Measurements from ENCODE around the gene TCF15. TPM values are rescaled to one million over a fixed set of nuclear protein-coding genes. Genes with fewer than 3 reads are reported as not detected.

The TCF15 gene
- total RNA-seq, 2 donors from 2014 or later = 0.41 TPM; not detected in 1

GRCh38 chr20:625360-625932 lies 15.3 kb upstream of the TCF15 start:
- ATAC-seq (no peak), DNase-seq (ENCODE audit: low spot score in 2 of 2) (no peak)
- Mint-ChIP-seq H3K9me3 (no peaks in the 10 kb centered on the region), H3K27ac (no peak overlapping the region), H3K36me3 (no peaks in the 10 kb centered on the region)

- no peak for ATAC-seq
- Mint-ChIP-seq H3K27ac (no peak overlapping the region), H3K36me3 (peaks cover 0 to 3% of the 10 kb centered on the region in 2 donors), H3K9me3 (no peaks in the 10 kb centered on the region)
- no peak for DNase-seq (ENCODE audit: low spot score in 2 of 2)
Measured at GRCh38 chr20:623704-624103, 13.6 kb upstream of the TCF15 start.

DNA sequence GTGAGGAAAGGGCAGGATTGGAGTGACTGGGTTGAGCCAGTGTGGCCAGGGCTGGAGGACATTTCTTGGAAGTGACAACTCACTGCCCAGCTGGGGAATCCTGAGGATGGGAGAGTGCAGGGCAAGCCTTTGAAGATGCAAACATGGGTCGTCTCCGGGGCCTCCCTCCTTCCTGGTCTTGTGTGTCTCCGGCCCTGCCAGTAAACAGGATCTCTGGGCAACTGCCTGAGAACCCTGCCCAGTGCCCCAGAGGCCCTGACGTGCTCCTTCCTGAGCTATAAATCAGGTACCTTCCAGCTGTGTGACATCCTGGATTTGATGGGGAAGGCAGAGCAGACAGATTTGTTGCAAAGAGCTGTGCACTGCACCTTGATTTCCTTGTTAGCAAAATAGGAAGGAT lies 12.9 kb upstream of the TCF15 start:
- Mint-ChIP-seq H3K36me3 (peaks cover 0 to 10% of the 10 kb centered on the region in 2 donors), H3K9me3 (peaks cover 0 to 1% of the 10 kb centered on the region in 2 donors), H3K27ac (no peak overlapping the region)
- ATAC-seq (no peak), DNase-seq (ENCODE audit: low spot score in 2 of 2) (no peak)

GRCh38 chr20:622161-622560 lies 12.1 kb upstream of the TCF15 start:
- H3K36me3 Mint-ChIP-seq = peaks cover 0 to 14% of the 10 kb centered on the region in 2 donors
- DNase-seq (ENCODE audit: low spot score in 2 of 2) = no peak
- H3K9me3 Mint-ChIP-seq = peaks cover 0 to 4% of the 10 kb centered on the region in 2 donors
- H3K27ac Mint-ChIP-seq = no peak overlapping the region
- ATAC-seq = no peak

DNA sequence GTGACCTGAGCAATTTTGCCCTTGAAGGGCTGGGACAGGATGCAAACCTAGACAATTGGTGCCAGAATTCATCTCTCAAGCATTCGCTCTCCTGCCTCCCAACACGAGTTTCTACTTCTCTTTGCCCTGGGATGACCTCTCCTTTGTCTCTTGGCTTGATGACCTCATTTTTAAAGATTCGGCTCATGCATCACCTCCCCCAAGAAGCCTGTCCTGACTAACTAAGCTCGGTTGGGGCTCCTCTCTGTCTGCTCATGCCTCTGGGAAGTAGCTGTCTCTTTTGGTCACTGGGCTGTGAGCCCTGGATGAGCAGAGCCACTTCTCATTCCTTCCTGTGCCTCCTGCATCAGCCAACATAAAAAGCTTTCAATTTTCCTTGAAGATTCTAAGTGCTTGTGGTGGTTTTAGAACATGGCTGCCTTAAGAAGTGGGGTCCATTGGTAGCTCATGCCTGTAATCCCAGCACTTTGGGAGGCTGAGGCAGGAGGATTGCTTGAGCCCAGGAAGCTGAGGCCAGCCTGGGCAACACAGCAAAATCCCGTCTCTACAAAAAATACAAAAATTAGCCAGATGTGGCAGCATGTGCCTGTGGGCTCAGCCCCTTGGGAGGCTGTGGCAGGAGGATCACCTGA lies 11.1 kb upstream of the TCF15 start:
- DNase-seq (ENCODE audit: low spot score in 2 of 2) (no peak), ATAC-seq (no peak)
- Mint-ChIP-seq H3K36me3 (peaks cover 0 to 14% of the 10 kb centered on the region in 2 donors), H3K27ac (no peak overlapping the region), H3K9me3 (peaks cover 0 to 4% of the 10 kb centered on the region in 2 donors)

DNA sequence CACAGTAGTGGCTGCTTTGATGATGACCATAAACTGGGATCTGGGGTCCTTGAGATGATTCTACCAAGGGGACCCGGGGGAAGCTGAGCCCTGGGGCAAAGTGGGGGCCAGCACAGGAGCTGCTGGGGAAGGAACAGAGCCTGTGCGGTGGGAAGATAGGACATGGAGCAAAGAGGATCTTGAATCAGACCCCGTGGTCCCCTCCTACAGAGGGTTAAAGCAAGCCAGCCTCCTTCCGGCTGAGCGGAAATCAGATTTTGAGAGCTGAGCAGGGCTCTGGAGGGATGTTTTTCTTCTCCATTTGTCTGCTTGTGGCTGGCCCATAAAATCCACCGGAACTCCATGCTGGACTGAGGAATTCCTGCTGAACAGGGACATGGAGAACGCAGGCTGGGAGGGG lies 10.1 kb upstream of the TCF15 start:
- ATAC-seq = no peak
- peaks cover 0 to 4% of the 10 kb centered on the region in 2 donors for H3K9me3 Mint-ChIP-seq

GRCh38 chr20:618980-619379 lies 8.9 kb upstream of the TCF15 start:
- H3K9me3 Mint-ChIP-seq = peaks cover 0 to 4% of the 10 kb centered on the region in 2 donors
- DNase-seq (ENCODE audit: low spot score in 2 of 2) = no peak
- no peak for ATAC-seq
- peaks cover 0 to 14% of the 10 kb centered on the region in 2 donors for H3K36me3 Mint-ChIP-seq
- no peak overlapping the region for H3K27ac Mint-ChIP-seq

More for the DNA sequence above, 10.1 kb upstream of the TCF15 start:
- no peak for DNase-seq (ENCODE audit: low spot score in 2 of 2)
- no peak overlapping the region for H3K27ac Mint-ChIP-seq
- peaks cover 0 to 14% of the 10 kb centered on the region in 2 donors for H3K36me3 Mint-ChIP-seq

DNA sequence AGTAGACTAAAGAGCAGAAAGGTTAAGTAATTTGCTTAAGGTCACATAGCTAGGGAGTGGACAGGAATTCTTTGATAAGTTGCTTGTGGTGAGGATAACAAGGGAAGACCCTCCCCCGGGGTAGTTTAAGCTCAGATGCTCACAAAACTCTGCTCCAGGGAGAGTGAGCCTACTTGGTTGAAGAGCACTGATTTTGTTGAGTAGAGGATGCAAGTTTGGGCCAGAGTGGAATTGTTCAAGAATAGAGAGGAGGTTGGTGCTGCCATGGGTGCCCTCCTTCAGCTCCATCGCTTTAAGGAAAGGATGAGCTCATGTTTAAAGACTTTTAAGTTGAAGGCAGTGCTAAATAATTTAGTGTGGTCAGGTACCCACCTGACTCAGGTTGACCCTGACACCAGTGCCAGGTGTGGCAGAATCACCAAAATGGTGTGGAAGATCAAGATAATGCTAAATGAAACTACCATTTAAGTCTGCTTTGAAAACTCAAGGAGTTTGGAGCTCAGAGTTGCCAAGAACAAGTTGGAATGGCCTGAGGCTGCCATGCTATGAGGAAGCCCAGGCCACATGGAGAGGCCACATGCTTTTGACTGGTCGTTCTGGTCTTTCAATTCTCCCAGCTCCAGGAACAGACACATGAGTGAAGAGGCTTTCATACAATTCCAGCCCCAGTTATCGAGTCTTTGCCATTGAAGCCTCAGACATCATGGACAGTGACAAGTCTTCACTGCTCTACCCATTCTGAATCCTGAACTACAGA lies 8.0 kb upstream of the TCF15 start:
- no peak for DNase-seq (ENCODE audit: low spot score in 2 of 2)
- H3K9me3 Mint-ChIP-seq = peaks cover 0 to 4% of the 10 kb centered on the region in 2 donors
- H3K36me3 Mint-ChIP-seq = peaks cover 0 to 14% of the 10 kb centered on the region in 2 donors
- H3K27ac Mint-ChIP-seq = no peak overlapping the region
- ATAC-seq = no peak

- H3K27ac Mint-ChIP-seq = no peak overlapping the region
- DNase-seq (ENCODE audit: low spot score in 2 of 2) = no peak
- no peak for ATAC-seq
- H3K36me3 Mint-ChIP-seq = peaks cover 0 to 14% of the 10 kb centered on the region in 2 donors
- H3K9me3 Mint-ChIP-seq = peaks cover 0 to 4% of the 10 kb centered on the region in 2 donors
Measured at GRCh38 chr20:615514-615913, 5.4 kb upstream of the TCF15 start.

DNA sequence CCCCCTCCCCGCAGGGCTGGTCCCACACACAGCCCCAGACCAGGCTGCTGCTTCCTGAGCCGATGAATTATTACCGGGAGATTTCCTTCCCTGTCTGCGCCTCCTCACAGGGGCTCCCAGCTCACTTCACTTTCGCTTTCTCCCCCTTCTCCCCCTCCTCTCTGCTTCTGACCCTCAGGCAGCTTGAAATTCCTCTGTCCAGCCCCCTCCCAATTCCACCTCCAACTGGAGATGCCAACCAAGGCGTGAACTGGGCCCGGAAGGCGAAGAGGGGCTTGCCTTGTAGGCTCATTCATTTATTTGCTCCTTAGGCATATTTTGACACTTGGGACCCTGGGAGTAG lies 1.7 kb upstream of the TCF15 start:
- no peak for DNase-seq (ENCODE audit: low spot score in 2 of 2)
- no peaks in the 10 kb centered on the region for H3K36me3 Mint-ChIP-seq
- ATAC-seq = no peak
- no peaks in the 10 kb centered on the region for H3K9me3 Mint-ChIP-seq
- no peak overlapping the region for H3K27ac Mint-ChIP-seq

- H3K27ac Mint-ChIP-seq = peak overlapping the region in 1 of 2 donors; percentile 15
- no peaks in the 10 kb centered on the region for H3K36me3 Mint-ChIP-seq
- DNase-seq (ENCODE audit: low spot score in 2 of 2) = no peak
Measured at GRCh38 chr20:611047-611842, 1.1 kb upstream of the TCF15 start.

GRCh38 chr20:609371-609964 lies 641 bp downstream of the TCF15 start:
- DNase-seq (ENCODE audit: low spot score in 2 of 2) = no peak
- Mint-ChIP-seq H3K9me3 (no peaks in the 10 kb centered on the region), H3K36me3 (no peaks in the 10 kb centered on the region), H3K27ac (no peak overlapping the region)
- ATAC-seq = no peak

More at GRCh38 chr20:611047-611842, 1.1 kb upstream of the TCF15 start:
- no peaks in the 10 kb centered on the region for H3K9me3 Mint-ChIP-seq
- ATAC-seq = no peak

DNA sequence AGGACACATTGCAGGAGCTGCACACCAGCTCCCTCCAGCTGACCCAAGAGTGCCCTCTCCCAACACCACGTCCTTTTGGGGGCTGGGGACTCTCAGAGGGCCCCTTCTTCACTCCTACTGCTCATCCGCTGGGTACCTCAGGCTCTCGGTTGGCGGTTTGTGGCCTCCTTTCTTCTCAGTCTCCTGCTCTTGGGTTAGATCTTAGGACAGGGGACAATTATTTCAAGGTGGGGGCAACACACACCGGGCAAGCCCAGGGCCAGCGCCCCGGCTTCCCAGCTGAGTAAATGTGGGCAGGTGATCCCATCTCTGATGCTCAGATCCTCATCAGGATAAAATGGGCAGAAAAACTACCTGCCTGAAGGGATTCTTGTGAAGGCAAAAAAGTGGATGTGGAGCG lies 1.1 kb downstream of the TCF15 start:
- DNase-seq (ENCODE audit: low spot score in 2 of 2) = no peak
- Mint-ChIP-seq H3K27ac (no peak overlapping the region), H3K9me3 (no peaks in the 10 kb centered on the region), H3K36me3 (no peaks in the 10 kb centered on the region)
- ATAC-seq = no peak

DNA sequence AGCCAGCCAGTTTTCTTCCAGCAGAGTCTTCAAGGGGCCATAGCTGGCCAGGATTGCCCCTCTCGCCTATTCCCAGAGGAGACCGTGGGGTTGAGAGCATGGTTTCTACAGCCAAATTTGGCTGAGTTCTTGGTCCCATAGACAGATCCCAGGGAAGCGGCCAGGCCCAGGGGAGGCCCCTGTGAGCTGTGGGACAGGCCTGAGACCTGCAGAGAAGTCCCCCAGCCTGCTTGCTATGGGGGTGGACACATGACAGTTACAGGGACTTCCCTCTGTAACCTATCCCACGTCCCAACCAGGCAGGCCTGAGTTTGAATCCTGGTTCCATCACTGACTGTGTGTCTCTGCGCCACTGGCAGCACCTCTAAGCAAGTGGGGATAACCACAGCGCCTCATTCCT lies 2.6 kb downstream of the TCF15 start:
- ATAC-seq (peak in 1 of 2 donors; percentile 28), DNase-seq (ENCODE audit: low spot score in 2 of 2) (no peak)
- Mint-ChIP-seq H3K27ac (no peak overlapping the region), H3K9me3 (no peaks in the 10 kb centered on the region), H3K36me3 (no peaks in the 10 kb centered on the region)

DNA sequence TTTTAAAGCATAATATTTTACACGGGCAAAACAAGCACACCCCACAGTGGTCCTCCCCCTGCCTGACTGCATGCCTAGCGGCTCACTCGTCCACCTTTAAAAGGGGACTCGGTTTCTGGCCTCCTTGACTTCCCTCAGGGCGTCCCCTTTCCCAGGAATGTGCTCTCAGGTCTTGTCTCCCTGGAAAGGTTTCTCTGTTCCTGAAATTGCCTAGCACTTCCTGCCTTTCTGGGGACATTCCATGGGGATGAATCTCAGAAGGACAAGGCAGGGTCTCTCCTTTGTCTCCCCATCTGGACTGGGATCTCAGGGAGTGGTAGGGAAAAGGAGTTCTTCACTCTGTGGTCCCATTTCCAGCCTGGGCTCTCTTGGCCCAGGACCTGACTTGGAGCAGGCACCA lies 4.9 kb downstream of the TCF15 start:
- Mint-ChIP-seq H3K27ac (no peak overlapping the region), H3K9me3 (no peaks in the 10 kb centered on the region), H3K36me3 (no peaks in the 10 kb centered on the region)
- no peak for ATAC-seq
- DNase-seq (ENCODE audit: low spot score in 2 of 2) = no peak

GRCh38 chr20:603116-603640 lies 6.9 kb downstream of the TCF15 start:
- no peaks in the 10 kb centered on the region for H3K36me3 Mint-ChIP-seq
- no peaks in the 10 kb centered on the region for H3K9me3 Mint-ChIP-seq
- DNase-seq (ENCODE audit: low spot score in 2 of 2) (no peak), ATAC-seq (no peak)
- H3K27ac Mint-ChIP-seq = no peak overlapping the region
